Measurements from ENCODE around the gene PDZRN4. TPM values are rescaled to one million over a fixed set of nuclear protein-coding genes. Genes with fewer than 3 reads are reported as not detected.

The PDZRN4 gene
- total RNA-seq, 1 experiment from 2014 or later, result not detected

DNA sequence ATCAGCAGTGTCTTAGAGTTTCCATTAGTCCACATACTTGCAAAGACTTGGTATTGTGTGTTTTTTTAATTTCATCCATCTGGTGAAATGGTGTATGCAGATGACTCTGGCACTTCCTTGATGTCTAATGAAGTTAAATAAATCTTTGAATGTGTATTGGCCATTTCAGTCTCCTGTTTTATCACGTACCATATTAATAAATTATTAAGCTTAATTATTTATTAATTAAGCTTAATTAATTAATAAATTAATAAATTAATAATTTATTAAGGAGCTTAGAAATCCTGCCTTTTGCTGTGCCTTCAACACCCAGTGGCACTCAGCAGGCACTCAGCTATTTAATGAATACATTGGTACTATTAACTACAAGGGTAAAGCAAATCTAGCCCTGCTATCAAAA, 18.2 kb downstream of the PDZRN4 start:
- peaks cover 3% of the 10 kb centered on the region for H3K9me3 Mint-ChIP-seq (ENCODE audit: low read depth, unreplicated experiment)
- H3K27ac Mint-ChIP-seq (ENCODE audit: unreplicated experiment), result no peak overlapping the region
- no peak for DNase-seq
- H3K4me1 Mint-ChIP-seq (ENCODE audit: low read depth, unreplicated experiment), result peaks cover 12% of the 10 kb centered on the region
- BruUV-seq (replicated peaks), result no TSS peak
- H3K4me3 Mint-ChIP-seq (ENCODE audit: low read depth, unreplicated experiment), result no peak overlapping the region
- no peaks in the 10 kb centered on the region for H3K36me3 Mint-ChIP-seq (ENCODE audit: insufficient read depth, unreplicated experiment)
- H3K27me3 Mint-ChIP-seq (ENCODE audit: unreplicated experiment), result no peaks in the 10 kb centered on the region
- CTCF ChIA-PET, result no interaction called here
- TF ChIP-seq CTCF (IDR thresholded peaks at IDR 0.05; ENCODE audit: unreplicated experiment), result no peak
- intact Hi-C loops (cut with micrococcal nuclease; ENCODE audit: unreplicated experiment), result no loop called here

- H3K4me3 Mint-ChIP-seq (ENCODE audit: low read depth, unreplicated experiment), result no peak overlapping the region
- no peaks in the 10 kb centered on the region for H3K27me3 Mint-ChIP-seq (ENCODE audit: unreplicated experiment)
- DNase-seq, result no peak
- H3K27ac Mint-ChIP-seq (ENCODE audit: unreplicated experiment), result no peak overlapping the region
- no peak for TF ChIP-seq CTCF (IDR thresholded peaks at IDR 0.05; ENCODE audit: unreplicated experiment)
- intact Hi-C loops (cut with micrococcal nuclease; ENCODE audit: unreplicated experiment), result no loop called here
- no peaks in the 10 kb centered on the region for H3K9me3 Mint-ChIP-seq (ENCODE audit: low read depth, unreplicated experiment)
- CTCF ChIA-PET, result no interaction called here
- no peaks in the 10 kb centered on the region for H3K4me1 Mint-ChIP-seq (ENCODE audit: low read depth, unreplicated experiment)
- no TSS peak for BruUV-seq (replicated peaks)
- H3K36me3 Mint-ChIP-seq (ENCODE audit: insufficient read depth, unreplicated experiment), result no peaks in the 10 kb centered on the region
These were observed 23.3 kb downstream of the PDZRN4 start for GRCh38 chr12:41211448-41211847.

GRCh38 chr12:41212625-41213024, 24.5 kb downstream of the PDZRN4 start:
- Mint-ChIP-seq H3K27me3 (ENCODE audit: unreplicated experiment) (no peaks in the 10 kb centered on the region), H3K36me3 (ENCODE audit: insufficient read depth, unreplicated experiment) (no peaks in the 10 kb centered on the region), H3K4me3 (ENCODE audit: low read depth, unreplicated experiment) (no peak overlapping the region), H3K27ac (ENCODE audit: unreplicated experiment) (no peak overlapping the region), H3K9me3 (ENCODE audit: low read depth, unreplicated experiment) (no peaks in the 10 kb centered on the region), H3K4me1 (ENCODE audit: low read depth, unreplicated experiment) (no peaks in the 10 kb centered on the region)
- TF ChIP-seq CTCF (IDR thresholded peaks at IDR 0.05; ENCODE audit: unreplicated experiment), result no peak
- no peak for DNase-seq
- intact Hi-C loops (cut with micrococcal nuclease; ENCODE audit: unreplicated experiment), result no loop called here
- CTCF ChIA-PET, result no interaction called here
- BruUV-seq (replicated peaks), result no TSS peak

GRCh38 chr12:41213107-41213506, 25.0 kb downstream of the PDZRN4 start:
- H3K36me3 Mint-ChIP-seq (ENCODE audit: insufficient read depth, unreplicated experiment), result no peaks in the 10 kb centered on the region
- BruUV-seq (replicated peaks), result no TSS peak
- DNase-seq, result no peak
- CTCF ChIA-PET, result no interaction called here
- no peaks in the 10 kb centered on the region for H3K4me1 Mint-ChIP-seq (ENCODE audit: low read depth, unreplicated experiment)
- H3K9me3 Mint-ChIP-seq (ENCODE audit: low read depth, unreplicated experiment), result no peaks in the 10 kb centered on the region
- no peak overlapping the region for H3K4me3 Mint-ChIP-seq (ENCODE audit: low read depth, unreplicated experiment)
- H3K27me3 Mint-ChIP-seq (ENCODE audit: unreplicated experiment), result no peaks in the 10 kb centered on the region
- intact Hi-C loops (cut with micrococcal nuclease; ENCODE audit: unreplicated experiment), result no loop called here
- TF ChIP-seq CTCF (IDR thresholded peaks at IDR 0.05; ENCODE audit: unreplicated experiment), result no peak
- H3K27ac Mint-ChIP-seq (ENCODE audit: unreplicated experiment), result no peak overlapping the region
